Measurements from ENCODE around the gene AEBP1. TPM values are rescaled to one million over a fixed set of nuclear protein-coding genes. Genes with fewer than 3 reads are reported as not detected.

The AEBP1 gene
- total RNA-seq, 1 experiment from 2014 or later, result 30.1 TPM

DNA sequence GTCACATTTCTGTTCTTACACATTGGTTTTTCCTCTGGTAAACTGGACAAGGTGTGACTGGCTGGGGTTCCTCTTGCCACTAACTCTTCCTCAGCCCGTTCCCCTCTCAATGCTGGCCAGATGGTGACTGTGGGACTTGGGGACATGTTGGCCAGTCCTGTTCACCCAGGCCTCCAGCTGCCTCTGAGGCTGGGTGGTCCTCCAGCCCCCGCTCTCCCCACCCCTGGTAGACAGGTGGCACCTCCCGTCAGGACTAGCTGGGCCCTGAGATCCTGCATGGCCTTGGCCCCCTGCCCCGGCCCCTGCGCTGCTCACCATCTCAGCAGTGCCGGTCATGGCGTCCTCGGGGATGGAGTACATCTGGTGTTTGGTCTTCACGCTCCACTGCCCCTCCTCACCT lies 47.8 kb downstream of the AEBP1 start:
- no peaks in the 10 kb centered on the region for H3K27me3 ChIP-seq (replicated peaks; ENCODE audit: insufficient read depth, low read depth, low read length, poor library complexity)
- intact Hi-C loops (cut with micrococcal nuclease; ENCODE audit: unreplicated experiment), result no loop called here
- ChIA-PET CTCF (no interaction called here), POLR2A (ENCODE audit: low non-redundant PET) (no interaction called here)
- DNase-seq (ENCODE audit: low spot score), result no peak
- H3K4me1 ChIP-seq (ENCODE audit: insufficient read depth, low read length, poor library complexity, severe bottlenecking), result no peaks in the 10 kb centered on the region
- no peaks in the 10 kb centered on the region for H3K36me3 ChIP-seq (ENCODE audit: insufficient read depth, low read length, poor library complexity, severe bottlenecking)
- BruUV-seq (replicated peaks), result no TSS peak
- no peak overlapping the region for H3K27ac ChIP-seq (ENCODE audit: low read depth, low read length, poor library complexity, severe bottlenecking)
- H3K4me3 ChIP-seq (ENCODE audit: low read depth, low read length, poor library complexity, severe bottlenecking), result no peak overlapping the region
- no peaks in the 10 kb centered on the region for H3K9me3 ChIP-seq (ENCODE audit: low read depth, low read length, poor library complexity, severe bottlenecking)
- TF ChIP-seq, protein P1, sequence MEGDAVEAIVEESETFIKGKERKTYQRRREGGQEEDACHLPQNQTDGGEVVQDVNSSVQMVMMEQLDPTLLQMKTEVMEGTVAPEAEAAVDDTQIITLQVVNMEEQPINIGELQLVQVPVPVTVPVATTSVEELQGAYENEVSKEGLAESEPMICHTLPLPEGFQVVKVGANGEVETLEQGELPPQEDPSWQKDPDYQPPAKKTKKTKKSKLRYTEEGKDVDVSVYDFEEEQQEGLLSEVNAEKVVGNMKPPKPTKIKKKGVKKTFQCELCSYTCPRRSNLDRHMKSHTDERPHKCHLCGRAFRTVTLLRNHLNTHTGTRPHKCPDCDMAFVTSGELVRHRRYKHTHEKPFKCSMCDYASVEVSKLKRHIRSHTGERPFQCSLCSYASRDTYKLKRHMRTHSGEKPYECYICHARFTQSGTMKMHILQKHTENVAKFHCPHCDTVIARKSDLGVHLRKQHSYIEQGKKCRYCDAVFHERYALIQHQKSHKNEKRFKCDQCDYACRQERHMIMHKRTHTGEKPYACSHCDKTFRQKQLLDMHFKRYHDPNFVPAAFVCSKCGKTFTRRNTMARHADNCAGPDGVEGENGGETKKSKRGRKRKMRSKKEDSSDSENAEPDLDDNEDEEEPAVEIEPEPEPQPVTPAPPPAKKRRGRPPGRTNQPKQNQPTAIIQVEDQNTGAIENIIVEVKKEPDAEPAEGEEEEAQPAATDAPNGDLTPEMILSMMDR (conservative IDR thresholded peaks at IDR 0.05; ENCODE audit: low read depth, low read length), result no peak
- no peak for TF ChIP-seq EZH2 (IDR thresholded peaks at IDR 0.05; ENCODE audit: borderline replicate concordance, low read depth, low read length, poor library complexity, severe bottlenecking)

DNA sequence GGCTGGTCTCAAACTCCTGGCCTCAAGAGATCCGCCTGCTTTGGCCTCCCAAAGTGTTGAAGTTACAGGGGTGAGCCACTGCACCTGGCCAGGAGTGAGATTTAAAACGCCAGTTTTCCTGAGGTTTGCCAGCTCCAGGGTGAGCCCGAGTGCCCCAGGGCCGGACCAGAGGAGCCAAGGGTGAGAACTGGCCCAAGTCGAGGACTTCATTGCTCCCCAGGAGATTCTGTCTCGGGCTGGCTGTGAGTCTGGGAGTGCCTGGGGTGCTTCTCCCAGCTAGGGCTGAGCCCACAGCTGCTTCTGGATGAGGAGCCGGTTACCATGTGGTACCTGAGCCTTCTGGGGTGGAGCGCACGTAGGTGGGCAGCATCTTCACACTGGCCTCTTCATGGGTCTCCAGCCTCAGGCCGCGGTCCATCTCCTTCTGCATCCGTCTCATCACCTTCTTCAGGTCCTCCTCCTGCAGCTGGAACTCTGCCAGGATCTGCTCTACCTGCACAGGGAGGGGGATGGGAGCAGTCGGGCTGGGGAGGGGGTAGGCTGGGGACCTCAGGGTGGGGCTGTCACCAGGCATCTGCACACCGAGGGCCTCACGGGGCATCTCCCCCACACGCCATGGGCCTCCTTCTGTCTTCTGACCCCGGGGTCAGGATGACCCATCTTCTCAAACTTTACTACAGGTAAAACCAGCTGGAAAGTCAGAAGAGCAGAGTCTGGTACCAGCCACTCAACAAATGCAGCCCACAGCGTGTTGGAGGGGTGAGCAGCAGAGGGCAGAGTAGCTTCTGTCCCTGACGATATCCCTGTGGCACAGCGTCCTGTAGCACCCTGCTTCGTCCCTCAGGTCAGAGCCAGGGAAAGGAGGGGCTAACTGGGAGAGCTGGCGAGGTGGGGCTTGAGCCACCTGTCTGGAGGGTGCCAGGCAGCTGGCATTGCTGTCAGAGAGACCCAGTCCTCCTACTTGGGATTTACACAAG lies 49.1 kb downstream of the AEBP1 start:
- Histone ChIP-seq H3K36me3 (ENCODE audit: insufficient read depth, low read length, poor library complexity, severe bottlenecking) (no peaks in the 10 kb centered on the region), H3K27ac (ENCODE audit: low read depth, low read length, poor library complexity, severe bottlenecking) (no peak overlapping the region), H3K9me3 (ENCODE audit: low read depth, low read length, poor library complexity, severe bottlenecking) (no peaks in the 10 kb centered on the region), H3K27me3 (replicated peaks; ENCODE audit: insufficient read depth, low read depth, low read length, poor library complexity) (no peaks in the 10 kb centered on the region), H3K4me1 (ENCODE audit: insufficient read depth, low read length, poor library complexity, severe bottlenecking) (no peaks in the 10 kb centered on the region), H3K4me3 (ENCODE audit: low read depth, low read length, poor library complexity, severe bottlenecking) (no peak overlapping the region)
- intact Hi-C loops (cut with micrococcal nuclease; ENCODE audit: unreplicated experiment), result no loop called here
- DNase-seq (ENCODE audit: low spot score), result no peak
- TF ChIP-seq, protein P1 (conservative IDR thresholded peaks at IDR 0.05; ENCODE audit: low read depth, low read length), result no peak
- no peak for TF ChIP-seq EZH2 (IDR thresholded peaks at IDR 0.05; ENCODE audit: borderline replicate concordance, low read depth, low read length, poor library complexity, severe bottlenecking)
- ChIA-PET POLR2A (ENCODE audit: low non-redundant PET) (no interaction called here), CTCF (no interaction called here)
- no TSS peak for BruUV-seq (replicated peaks)

DNA sequence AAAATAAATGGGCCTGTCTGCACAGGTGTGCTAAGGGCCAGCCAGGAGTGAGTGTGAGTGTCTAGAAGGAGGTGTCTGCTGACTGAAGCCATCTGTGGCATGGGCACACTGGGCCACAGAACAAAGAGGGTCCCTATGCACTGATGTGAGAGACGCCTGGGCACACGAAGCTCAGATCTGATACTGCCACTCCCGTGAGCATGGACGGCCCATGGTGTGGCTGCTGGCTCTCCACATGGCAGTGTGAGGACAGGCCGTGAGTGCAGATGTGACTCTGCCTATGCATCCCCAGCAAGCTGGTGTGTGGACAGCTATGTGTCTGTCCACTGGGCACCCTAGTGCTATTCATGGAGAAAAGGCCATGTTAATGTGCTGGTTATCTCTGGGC lies 49.8 kb downstream of the AEBP1 start:
- DNase-seq (ENCODE audit: low spot score), result no peak
- Histone ChIP-seq H3K4me3 (ENCODE audit: low read depth, low read length, poor library complexity, severe bottlenecking) (no peak overlapping the region), H3K27ac (ENCODE audit: low read depth, low read length, poor library complexity, severe bottlenecking) (no peak overlapping the region), H3K4me1 (ENCODE audit: insufficient read depth, low read length, poor library complexity, severe bottlenecking) (no peaks in the 10 kb centered on the region), H3K9me3 (ENCODE audit: low read depth, low read length, poor library complexity, severe bottlenecking) (no peaks in the 10 kb centered on the region), H3K27me3 (replicated peaks; ENCODE audit: insufficient read depth, low read depth, low read length, poor library complexity) (no peaks in the 10 kb centered on the region), H3K36me3 (ENCODE audit: insufficient read depth, low read length, poor library complexity, severe bottlenecking) (no peaks in the 10 kb centered on the region)
- intact Hi-C loops (cut with micrococcal nuclease; ENCODE audit: unreplicated experiment), result no loop called here
- TF ChIP-seq, protein P1 (conservative IDR thresholded peaks at IDR 0.05; ENCODE audit: low read depth, low read length), result no peak
- TF ChIP-seq EZH2 (IDR thresholded peaks at IDR 0.05; ENCODE audit: borderline replicate concordance, low read depth, low read length, poor library complexity, severe bottlenecking), result no peak
- ChIA-PET CTCF (no interaction called here), POLR2A (ENCODE audit: low non-redundant PET) (no interaction called here)
- no TSS peak for BruUV-seq (replicated peaks)

Measured in A673 (cell line).